A673 (cell line): Measurements from ENCODE around the gene CEBPZ.

Source experiments
- EZH2 ChIP-seq: fragments of 200-600 bp; sonication (generic); IDR thresholded peaks from 2 replicates; pipeline ENCODE4 v1.6.1; 2017; ENCODE audit warnings: borderline replicate concordance, low read depth, mild to moderate bottlenecking, mixed read lengths, antibody characterized with exemption, low read length; ENCODE audit not compliant: poor library complexity, severe bottlenecking
- TF ChIP-seq, protein P1 (sequence below): fragments of 300-800, 200-600 bp; sonication (generic); conservative IDR thresholded peaks from 2 replicates; pipeline ENCODE4 v1.5.1; 2017; ENCODE audit warnings: low read depth, mild to moderate bottlenecking, antibody characterized with exemption, low read length, moderate library complexity, mixed read lengths

DNA sequence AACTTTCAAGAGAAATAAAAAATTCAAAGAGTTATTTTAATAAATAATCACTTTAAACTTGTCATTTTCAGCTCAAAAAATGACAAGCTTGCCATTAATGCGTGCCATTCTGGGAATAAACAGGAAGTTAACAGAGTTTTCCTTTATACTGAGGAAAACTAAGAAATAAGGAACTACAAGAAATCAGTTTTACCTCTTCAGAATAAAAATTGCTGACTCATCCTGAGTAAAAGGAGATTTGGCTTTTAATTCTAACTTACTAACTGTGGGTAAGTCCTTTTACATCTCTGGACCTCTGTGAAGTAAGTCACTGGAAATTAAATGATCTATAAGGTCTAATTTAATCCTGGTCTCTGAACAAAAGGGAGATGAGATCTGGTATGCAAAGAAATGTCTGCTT is 16.1 kb downstream of the CEBPZ start:
- TF ChIP-seq, protein P1, sequence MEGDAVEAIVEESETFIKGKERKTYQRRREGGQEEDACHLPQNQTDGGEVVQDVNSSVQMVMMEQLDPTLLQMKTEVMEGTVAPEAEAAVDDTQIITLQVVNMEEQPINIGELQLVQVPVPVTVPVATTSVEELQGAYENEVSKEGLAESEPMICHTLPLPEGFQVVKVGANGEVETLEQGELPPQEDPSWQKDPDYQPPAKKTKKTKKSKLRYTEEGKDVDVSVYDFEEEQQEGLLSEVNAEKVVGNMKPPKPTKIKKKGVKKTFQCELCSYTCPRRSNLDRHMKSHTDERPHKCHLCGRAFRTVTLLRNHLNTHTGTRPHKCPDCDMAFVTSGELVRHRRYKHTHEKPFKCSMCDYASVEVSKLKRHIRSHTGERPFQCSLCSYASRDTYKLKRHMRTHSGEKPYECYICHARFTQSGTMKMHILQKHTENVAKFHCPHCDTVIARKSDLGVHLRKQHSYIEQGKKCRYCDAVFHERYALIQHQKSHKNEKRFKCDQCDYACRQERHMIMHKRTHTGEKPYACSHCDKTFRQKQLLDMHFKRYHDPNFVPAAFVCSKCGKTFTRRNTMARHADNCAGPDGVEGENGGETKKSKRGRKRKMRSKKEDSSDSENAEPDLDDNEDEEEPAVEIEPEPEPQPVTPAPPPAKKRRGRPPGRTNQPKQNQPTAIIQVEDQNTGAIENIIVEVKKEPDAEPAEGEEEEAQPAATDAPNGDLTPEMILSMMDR = no peak
- no peak for TF ChIP-seq EZH2
